Effector memory CD4-positive, alpha-beta T cell (primary cell): ENCODE measurements around the gene IL25.
A peak's percentile ranks its signal among the peaks of the same experiment; 100 is the strongest.
"Not testable (repeated sequence)": the region's sequence is repeated elsewhere in the genome, so short reads cannot be mapped to it uniquely, and the experiment has no call there.

ENCODE experiments used
- DNase-seq, 3 donors: peaks; one replicate each; pipeline ENCODE4 v3.0.0-alpha.2; 2020
- H3K27ac ChIP-seq: 2 replicates; pipeline ENCODE4 v1.7.0; 2013; ENCODE audit warnings: mild to moderate bottlenecking, low read length, moderate library complexity; ENCODE audit not compliant: insufficient read depth, poor library complexity, severe bottlenecking
- H3K27me3 ChIP-seq: replicated peaks from 2 replicates; pipeline ENCODE4 v1.7.0; 2013; ENCODE audit warnings: mild to moderate bottlenecking, low read length; ENCODE audit not compliant: insufficient read depth, control insufficient read depth, poor library complexity, severe bottlenecking
- H3K36me3 ChIP-seq: 2 replicates; pipeline ENCODE4 v1.7.0; 2013; ENCODE audit warnings: mild to moderate bottlenecking, low read length, moderate library complexity; ENCODE audit not compliant: control insufficient read depth, insufficient read depth
- H3K4me1 ChIP-seq: 2 replicates; pipeline ENCODE4 v1.7.0; 2013; ENCODE audit warnings: low read length, mild to moderate bottlenecking; ENCODE audit not compliant: control insufficient read depth, insufficient read depth, poor library complexity, severe bottlenecking
- H3K4me3 ChIP-seq: 2 replicates; pipeline ENCODE4 v1.7.0; 2013; ENCODE audit warnings: low read length, low read depth, mild to moderate bottlenecking; ENCODE audit not compliant: insufficient read depth, poor library complexity, severe bottlenecking
- H3K9me3 ChIP-seq: 2 replicates; pipeline ENCODE4 v1.7.0; 2013; ENCODE audit warnings: mild to moderate bottlenecking, low read length, moderate library complexity; ENCODE audit not compliant: control insufficient read depth
- total RNA-seq, 3 donors: gene quantifications; one replicate each; lab custom pipeline; 2026; lab: John Stamatoyannopoulos, UW

Gene IL25
- 0 reads per million in 3 donors for total RNA-seq

DNA sequence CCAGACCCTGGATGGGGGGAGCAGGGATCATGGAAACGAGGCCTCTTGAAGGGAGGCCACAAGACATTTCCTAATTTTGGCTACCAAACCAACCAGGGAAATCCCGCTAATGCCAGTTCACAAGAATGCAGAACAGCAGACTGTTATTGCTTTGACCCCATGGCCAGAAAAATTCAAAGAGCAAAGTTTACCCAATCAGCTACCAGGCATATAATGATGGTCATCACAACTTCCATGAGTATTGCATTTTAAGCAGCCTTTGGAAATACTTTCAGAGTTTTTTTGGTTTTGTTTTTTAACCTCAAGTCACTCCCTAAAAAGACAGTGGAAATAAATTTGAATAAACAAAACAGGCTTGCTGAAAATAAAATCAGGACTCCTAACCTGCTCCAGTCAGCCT, at the start of gene IL25:
Gene IL25 (plus strand): TSS at position 301 of the 400 bp plus-strand sequence.
- no peaks in the 10 kb centered on the region for H3K27me3 ChIP-seq
- no peaks in the 10 kb centered on the region for H3K9me3 ChIP-seq
- H3K4me1 ChIP-seq: no peaks in the 10 kb centered on the region
- no peak within 1 kb of the TSS for H3K4me3 ChIP-seq
- H3K27ac ChIP-seq: no peak within 1 kb of the TSS
- no peaks in the 10 kb centered on the region for H3K36me3 ChIP-seq
- no peak for DNase-seq

- Histone ChIP-seq H3K9me3 (no peaks in the 10 kb centered on the region), H3K36me3 (peaks cover 28% of the 10 kb centered on the region), H3K27ac (no peak overlapping the region), H3K27me3 (no peaks in the 10 kb centered on the region), H3K4me1 (peaks cover 8% of the 10 kb centered on the region), H3K4me3 (no peak overlapping the region)
- DNase-seq: no peak
Observed at GRCh38 chr14:23323838-23324454, 48.7 kb upstream of the IL25 start.

- H3K36me3 ChIP-seq: peaks cover 28% of the 10 kb centered on the region
- no peaks in the 10 kb centered on the region for H3K27me3 ChIP-seq
- DNase-seq: no peak
- no peak overlapping the region for H3K4me3 ChIP-seq
- no peaks in the 10 kb centered on the region for H3K9me3 ChIP-seq
- H3K27ac ChIP-seq: no peak overlapping the region
- peaks cover 8% of the 10 kb centered on the region for H3K4me1 ChIP-seq
Observed at GRCh38 chr14:23324455-23324846, 48.2 kb upstream of the IL25 start.

DNA sequence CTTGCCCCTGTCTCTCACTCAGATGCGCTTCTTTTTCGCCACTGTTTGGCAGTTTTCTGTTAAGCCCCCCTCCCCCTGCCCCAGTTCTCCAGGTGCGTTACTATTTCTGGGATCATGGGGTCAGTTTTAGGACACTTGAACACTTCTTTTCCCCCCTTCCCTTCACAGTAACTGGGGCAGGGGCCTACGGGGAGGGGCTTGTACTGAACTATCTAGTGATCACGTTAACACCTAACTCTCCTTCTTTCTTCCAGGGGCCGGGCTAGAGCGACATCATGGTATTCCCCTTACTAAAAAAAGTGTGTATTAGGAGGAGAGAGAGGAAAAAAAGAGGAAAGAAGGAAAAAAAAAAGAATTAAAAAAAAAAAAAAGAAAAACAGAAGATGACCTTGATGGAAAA, 47.6 kb upstream of the IL25 start:
- H3K27me3 ChIP-seq: no peaks in the 10 kb centered on the region
- H3K4me1 ChIP-seq: peaks cover 8% of the 10 kb centered on the region
- H3K27ac ChIP-seq: no peak overlapping the region
- no peaks in the 10 kb centered on the region for H3K9me3 ChIP-seq
- peaks cover 28% of the 10 kb centered on the region for H3K36me3 ChIP-seq
- DNase-seq: no peak
- H3K4me3 ChIP-seq: no peak overlapping the region

- H3K4me1 ChIP-seq, H3K9me3 ChIP-seq, H3K4me3 ChIP-seq, H3K27me3 ChIP-seq, H3K27ac ChIP-seq, DNase-seq: not testable (repeated sequence)
- peaks cover 28% of the 10 kb centered on the region for H3K36me3 ChIP-seq
Observed at GRCh38 chr14:23325746-23326145, 46.9 kb upstream of the IL25 start.

- H3K4me1 ChIP-seq: peaks cover 4% of the 10 kb centered on the region
- H3K36me3 ChIP-seq: peaks cover 28% of the 10 kb centered on the region
Observed at GRCh38 chr14:23326491-23327332, 45.9 kb upstream of the IL25 start.

GRCh38 chr14:23327947-23328744, 44.5 kb upstream of the IL25 start:
- no peaks in the 10 kb centered on the region for H3K27me3 ChIP-seq
- H3K4me1 ChIP-seq: no peaks in the 10 kb centered on the region
- peak; percentile 30 to 44 (median 30) for DNase-seq
- peaks cover 27% of the 10 kb centered on the region for H3K36me3 ChIP-seq
- H3K9me3 ChIP-seq: no peaks in the 10 kb centered on the region
- H3K27ac ChIP-seq: no peak overlapping the region
- no peak overlapping the region for H3K4me3 ChIP-seq

More at GRCh38 chr14:23326491-23327332, 45.9 kb upstream of the IL25 start:
- no peaks in the 10 kb centered on the region for H3K27me3 ChIP-seq
- H3K9me3 ChIP-seq: no peaks in the 10 kb centered on the region
- no peak overlapping the region for H3K4me3 ChIP-seq
- no peak for DNase-seq
- H3K27ac ChIP-seq: no peak overlapping the region

DNA sequence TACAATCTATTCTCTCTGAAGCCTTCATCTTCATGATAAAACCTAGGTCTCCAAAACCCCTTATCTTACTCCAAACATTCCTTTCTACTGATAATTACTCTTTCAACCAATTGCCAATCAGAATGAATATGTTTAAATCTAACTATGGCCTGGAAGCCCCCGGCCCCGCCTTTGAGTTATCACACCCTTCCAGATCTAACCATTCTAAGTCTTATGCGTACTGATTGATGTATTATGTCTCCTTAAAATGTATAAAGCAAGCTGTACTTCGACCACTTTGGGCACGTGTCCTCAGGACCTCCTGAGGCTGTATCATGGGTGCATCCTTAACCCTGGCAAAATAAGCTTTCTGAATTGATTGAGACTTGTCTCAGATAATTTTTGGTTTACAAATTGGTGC, 37.0 kb upstream of the IL25 start:
- no peak overlapping the region for H3K27ac ChIP-seq
- H3K36me3 ChIP-seq: no peaks in the 10 kb centered on the region
- no peak for DNase-seq
- no peaks in the 10 kb centered on the region for H3K9me3 ChIP-seq
- no peaks in the 10 kb centered on the region for H3K27me3 ChIP-seq
- no peak overlapping the region for H3K4me3 ChIP-seq
- H3K4me1 ChIP-seq: no peaks in the 10 kb centered on the region

GRCh38 chr14:23339506-23340268, 32.9 kb upstream of the IL25 start:
- no peaks in the 10 kb centered on the region for H3K36me3 ChIP-seq
- no peaks in the 10 kb centered on the region for H3K27me3 ChIP-seq
- no peak overlapping the region for H3K4me3 ChIP-seq
- DNase-seq: no peak
- H3K4me1 ChIP-seq: no peaks in the 10 kb centered on the region
- H3K27ac ChIP-seq: no peak overlapping the region
- H3K9me3 ChIP-seq: no peaks in the 10 kb centered on the region
